ENCODE measurements around the gene RNF103. TPM values are rescaled to one million over a fixed set of nuclear protein-coding genes. Genes with fewer than 3 reads are reported as not detected.

The RNF103 gene
- polyA plus RNA-seq, 3 donors, result 1.0 to 31.9 (median 2.2) TPM

DNA sequence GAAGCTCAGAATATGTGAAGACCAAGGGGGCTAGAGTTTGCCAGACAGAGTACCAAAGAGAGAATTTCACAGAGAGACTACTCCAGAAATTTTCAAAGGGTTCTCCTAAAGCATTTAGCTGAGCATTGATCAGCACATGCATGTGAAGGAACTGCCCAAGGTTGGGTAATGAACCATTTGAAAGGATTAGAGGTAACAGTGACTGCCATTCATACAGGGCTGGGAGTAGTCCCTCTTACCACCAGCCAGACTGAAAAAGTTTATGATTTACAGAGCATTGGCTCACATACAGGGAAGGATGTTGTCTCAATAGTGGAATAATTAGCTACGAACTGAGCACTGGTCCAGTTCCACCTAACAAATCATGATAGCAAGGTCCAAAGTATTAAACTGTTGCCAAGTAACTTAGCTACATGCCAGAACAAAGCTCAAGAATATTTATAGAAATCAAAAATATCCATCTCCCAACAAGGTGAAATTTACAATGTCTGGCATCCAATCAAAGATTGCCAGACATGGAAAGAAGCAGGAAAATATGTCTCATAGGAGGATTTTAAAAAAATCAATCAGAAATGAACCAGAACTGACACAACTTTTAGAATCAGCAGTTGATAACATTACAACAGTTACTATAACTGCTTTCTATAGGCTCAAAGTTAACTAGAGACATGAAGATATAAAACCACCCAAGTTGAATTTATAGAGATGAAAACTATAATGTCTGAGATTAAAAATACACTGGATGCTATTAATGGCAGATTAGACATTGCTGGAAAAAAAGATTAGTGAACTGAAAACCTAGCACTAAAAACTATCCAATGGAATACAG lies 25.7 kb upstream of the RNF103 start:
- DNase-seq, result no peak
- no peak overlapping the region for H3K4me3 ChIP-seq (replicated peaks in 1 of 3; ENCODE audit: low read depth in 2 of 3, low read length in 3 of 3)
- H3K4me1 Mint-ChIP-seq, result no peaks in the 10 kb centered on the region
- intact Hi-C loops (cut with micrococcal nuclease), result no loop called here
- peaks cover 0 to 2% (median 0%) of the 10 kb centered on the region in 3 donors for H3K27me3 Mint-ChIP-seq (ENCODE audit: low read depth in 3 of 3)
- H4K20me1 ChIP-seq (ENCODE audit: insufficient read depth, low read length), result no peaks in the 10 kb centered on the region
- no peak overlapping the region for H3K27ac ChIP-seq (ENCODE audit: low read depth in 1 of 2, low read length in 2 of 2)
- no peaks in the 10 kb centered on the region for H3K27me3 ChIP-seq (ENCODE audit: control insufficient read depth in 2 of 2, insufficient read depth in 2 of 2, low read length in 2 of 2)
- H3K79me2 ChIP-seq (ENCODE audit: insufficient read depth, low read length), result no peaks in the 10 kb centered on the region
- no peak overlapping the region for H3K27ac Mint-ChIP-seq
- H3K36me3 Mint-ChIP-seq, result peaks cover 0 to 2% of the 10 kb centered on the region in 2 donors
- H3K36me3 ChIP-seq (replicated peaks in 1 of 2; ENCODE audit: control insufficient read depth in 1 of 2, insufficient read depth in 2 of 2, low read length in 2 of 2), result no peaks in the 10 kb centered on the region
- peaks cover 4 to 23% (median 17%) of the 10 kb centered on the region in 7 donors for H3K9me3 Mint-ChIP-seq
- no peak overlapping the region for H3K4me2 ChIP-seq (replicated peaks; ENCODE audit: extremely low read depth, low read length, poor library complexity, severe bottlenecking)
- no peaks in the 10 kb centered on the region for H3K4me1 ChIP-seq (ENCODE audit: control insufficient read depth in 1 of 2, insufficient read depth in 2 of 2, low read length in 2 of 2)
- no peak overlapping the region for H3K4me3 Mint-ChIP-seq
- no peak overlapping the region for H3K9ac ChIP-seq (ENCODE audit: insufficient read depth, low read length, poor library complexity, severe bottlenecking)
- TF ChIP-seq, protein P1, sequence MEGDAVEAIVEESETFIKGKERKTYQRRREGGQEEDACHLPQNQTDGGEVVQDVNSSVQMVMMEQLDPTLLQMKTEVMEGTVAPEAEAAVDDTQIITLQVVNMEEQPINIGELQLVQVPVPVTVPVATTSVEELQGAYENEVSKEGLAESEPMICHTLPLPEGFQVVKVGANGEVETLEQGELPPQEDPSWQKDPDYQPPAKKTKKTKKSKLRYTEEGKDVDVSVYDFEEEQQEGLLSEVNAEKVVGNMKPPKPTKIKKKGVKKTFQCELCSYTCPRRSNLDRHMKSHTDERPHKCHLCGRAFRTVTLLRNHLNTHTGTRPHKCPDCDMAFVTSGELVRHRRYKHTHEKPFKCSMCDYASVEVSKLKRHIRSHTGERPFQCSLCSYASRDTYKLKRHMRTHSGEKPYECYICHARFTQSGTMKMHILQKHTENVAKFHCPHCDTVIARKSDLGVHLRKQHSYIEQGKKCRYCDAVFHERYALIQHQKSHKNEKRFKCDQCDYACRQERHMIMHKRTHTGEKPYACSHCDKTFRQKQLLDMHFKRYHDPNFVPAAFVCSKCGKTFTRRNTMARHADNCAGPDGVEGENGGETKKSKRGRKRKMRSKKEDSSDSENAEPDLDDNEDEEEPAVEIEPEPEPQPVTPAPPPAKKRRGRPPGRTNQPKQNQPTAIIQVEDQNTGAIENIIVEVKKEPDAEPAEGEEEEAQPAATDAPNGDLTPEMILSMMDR (IDR thresholded peaks at IDR 0.05), result no peak
- no CpG with 5 or more reads among the region's 1 CpG for WGBS (ENCODE audit: insufficient coverage)
- H2AFZ ChIP-seq (ENCODE audit: insufficient read depth, low read depth, low read length, poor library complexity, severe bottlenecking), result no peak overlapping the region
- H3K9me3 ChIP-seq (replicated peaks in 1 of 2; ENCODE audit: control insufficient read depth in 1 of 2, insufficient read depth in 1 of 2, low read length in 2 of 2), result peaks cover 3 to 5% of the 10 kb centered on the region in 2 donors

DNA sequence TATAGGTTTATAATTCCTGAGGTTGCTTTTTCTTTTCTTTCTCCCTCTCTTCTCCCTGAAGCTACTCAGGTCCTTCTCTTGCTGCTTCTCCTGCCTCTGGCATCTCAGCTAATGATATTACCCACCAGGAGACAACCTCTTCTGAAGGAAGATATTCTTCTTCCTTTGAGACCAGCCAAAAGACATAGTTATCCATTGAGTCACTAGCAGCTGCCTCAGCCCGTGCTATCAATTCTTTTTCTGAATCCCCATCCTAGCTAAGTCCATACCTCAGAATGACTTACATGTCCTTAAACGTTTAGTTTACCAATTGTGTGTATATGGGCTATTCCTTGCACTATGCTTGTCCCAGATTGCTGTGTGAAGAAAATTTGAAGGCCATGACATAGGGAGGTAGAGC lies 25.0 kb upstream of the RNF103 start:
- Mint-ChIP-seq H3K36me3 (peaks cover 0 to 2% of the 10 kb centered on the region in 2 donors), H3K4me3 (no peak overlapping the region), H3K9me3 (peaks cover 4 to 23% (median 18%) of the 10 kb centered on the region in 7 donors), H3K4me1 (no peaks in the 10 kb centered on the region), H3K27ac (no peak overlapping the region), H3K27me3 (ENCODE audit: low read depth in 3 of 3) (peaks cover 0 to 4% (median 1%) of the 10 kb centered on the region in 3 donors)
- Histone ChIP-seq H3K4me1 (ENCODE audit: control insufficient read depth in 1 of 2, insufficient read depth in 2 of 2, low read length in 2 of 2) (no peaks in the 10 kb centered on the region), H3K27me3 (ENCODE audit: control insufficient read depth in 2 of 2, insufficient read depth in 2 of 2, low read length in 2 of 2) (no peaks in the 10 kb centered on the region), H4K20me1 (ENCODE audit: insufficient read depth, low read length) (no peaks in the 10 kb centered on the region), H3K9ac (ENCODE audit: insufficient read depth, low read length, poor library complexity, severe bottlenecking) (no peak overlapping the region), H3K27ac (ENCODE audit: low read depth in 1 of 2, low read length in 2 of 2) (no peak overlapping the region), H3K4me2 (replicated peaks; ENCODE audit: extremely low read depth, low read length, poor library complexity, severe bottlenecking) (no peak overlapping the region), H2AFZ (ENCODE audit: insufficient read depth, low read depth, low read length, poor library complexity, severe bottlenecking) (no peak overlapping the region), H3K4me3 (replicated peaks in 1 of 3; ENCODE audit: low read depth in 2 of 3, low read length in 3 of 3) (no peak overlapping the region), H3K9me3 (replicated peaks in 1 of 2; ENCODE audit: control insufficient read depth in 1 of 2, insufficient read depth in 1 of 2, low read length in 2 of 2) (peaks cover 3 to 5% of the 10 kb centered on the region in 2 donors), H3K79me2 (ENCODE audit: insufficient read depth, low read length) (no peaks in the 10 kb centered on the region), H3K36me3 (replicated peaks in 1 of 2; ENCODE audit: control insufficient read depth in 1 of 2, insufficient read depth in 2 of 2, low read length in 2 of 2) (no peaks in the 10 kb centered on the region)
- intact Hi-C loops (cut with micrococcal nuclease), result no loop called here
- no CpG with 5 or more reads among the region's 2 CpGs for WGBS (ENCODE audit: insufficient coverage)
- TF ChIP-seq, protein P1 (IDR thresholded peaks at IDR 0.05), result no peak
- DNase-seq, result no peak
